ENCODE measurements around the gene SIM1. TPM values are rescaled to one million over a fixed set of nuclear protein-coding genes. Genes with fewer than 3 reads are reported as not detected.

Gene SIM1
- polyA plus RNA-seq, 4 donors, result 0.31 to 25.4 (median 24.3) TPM

GRCh38 chr6:100472674-100473073, 8.0 kb upstream of the SIM1 start:
- no peak for DNase-seq (ENCODE audit: low read depth in 4 of 4, low spot score in 3 of 4)

GRCh38 chr6:100470422-100471120, 5.8 kb upstream of the SIM1 start:
- no peak for DNase-seq (ENCODE audit: low read depth in 4 of 4, low spot score in 3 of 4)

GRCh38 chr6:100469101-100469859, 4.6 kb upstream of the SIM1 start:
- DNase-seq (ENCODE audit: low read depth in 4 of 4, low spot score in 3 of 4), result no peak

- DNase-seq (ENCODE audit: low read depth in 4 of 4, low spot score in 3 of 4), result no peak
Measured at GRCh38 chr6:100468016-100468622, 3.4 kb upstream of the SIM1 start.

- DNase-seq (ENCODE audit: low read depth in 4 of 4, low spot score in 3 of 4), result no peak
Measured at GRCh38 chr6:100467129-100468015, 2.7 kb upstream of the SIM1 start.

GRCh38 chr6:100466410-100467128, 1.8 kb upstream of the SIM1 start:
- DNase-seq (ENCODE audit: low read depth in 4 of 4, low spot score in 3 of 4), result no peak

GRCh38 chr6:100465701-100466409, 1.1 kb upstream of the SIM1 start:
- no peak for DNase-seq (ENCODE audit: low read depth in 4 of 4, low spot score in 3 of 4)

GRCh38 chr6:100464162-100464851, 414 bp downstream of the SIM1 start:
- DNase-seq (ENCODE audit: low read depth in 4 of 4, low spot score in 3 of 4), result no peak

GRCh38 chr6:100463630-100464161, 1.0 kb downstream of the SIM1 start:
- no peak for DNase-seq (ENCODE audit: low read depth in 4 of 4, low spot score in 3 of 4)

GRCh38 chr6:100462706-100463629, 1.8 kb downstream of the SIM1 start:
- no peak for DNase-seq (ENCODE audit: low read depth in 4 of 4, low spot score in 3 of 4)

GRCh38 chr6:100461917-100462705, 2.6 kb downstream of the SIM1 start:
- no peak for DNase-seq (ENCODE audit: low read depth in 4 of 4, low spot score in 3 of 4)

GRCh38 chr6:100461278-100461916, 3.3 kb downstream of the SIM1 start:
- no peak for DNase-seq (ENCODE audit: low read depth in 4 of 4, low spot score in 3 of 4)

GRCh38 chr6:100460650-100461204, 4.0 kb downstream of the SIM1 start:
- DNase-seq (ENCODE audit: low read depth in 4 of 4, low spot score in 3 of 4), result no peak

- DNase-seq (ENCODE audit: low read depth in 4 of 4, low spot score in 3 of 4), result no peak
Measured at GRCh38 chr6:100459592-100460184, 5.0 kb downstream of the SIM1 start.

GRCh38 chr6:100458841-100459591, 5.7 kb downstream of the SIM1 start:
- no peak for DNase-seq (ENCODE audit: low read depth in 4 of 4, low spot score in 3 of 4)

Data from left renal pelvis (tissue), 4 donors.